ENCODE results near the gene ATPAF2.

- TF ChIP-seq CTCF (IDR thresholded peaks at IDR 0.05; ENCODE audit: insufficient read depth, low read length, poor library complexity, severe bottlenecking): no peak
- no peak for TF ChIP-seq EZH2phosphoT487 (conservative IDR thresholded peaks at IDR 0.05; ENCODE audit: low read length)
Observed at GRCh38 chr17:18025945-18026776, 12.8 kb downstream of the ATPAF2 start.
